HepG2 (cell line): Measurements from ENCODE around the gene EXOC1. TPM values are rescaled to one million over a fixed set of nuclear protein-coding genes. Genes with fewer than 3 reads are reported as not detected.

ENCODE experiments used
- CBFB ChIP-seq: sonication (generic); formaldehyde crosslinking; IDR thresholded peaks from 2 replicates; pipeline ENCODE4 v1.4.0; 2020; ENCODE audit warnings: missing genetic modification reagents
- CERS6 ChIP-seq: sonication (generic); formaldehyde crosslinking; IDR thresholded peaks from 2 replicates; pipeline ENCODE4 v1.5.0; 2020; ENCODE audit warnings: missing genetic modification reagents
- DMAP1 ChIP-seq: IDR thresholded peaks from 2 replicates; pipeline ENCODE4 v1.6.1; 2016
- DRAP1 ChIP-seq: IDR thresholded peaks from 2 replicates; pipeline ENCODE4 v1.6.1; 2016; ENCODE audit warnings: missing genetic modification reagents, missing compliant biosample characterization
- ETS1 ChIP-seq: sonication (generic); formaldehyde crosslinking; IDR thresholded peaks from 2 replicates; pipeline ENCODE4 v1.4.0; 2020; ENCODE audit warnings: missing genetic modification reagents
- HOXA9 ChIP-seq: sonication (generic); formaldehyde crosslinking; IDR thresholded peaks from 2 replicates; pipeline ENCODE4 v1.8.1; 2022; ENCODE audit warnings: missing genetic modification reagents, mild to moderate bottlenecking, moderate library complexity, borderline replicate concordance
- KLF16 ChIP-seq, 2 experiments: sonication (generic) in 1 of 2; formaldehyde crosslinking in 1 of 2; IDR thresholded peaks; 2 replicates each; pipeline versions ENCODE4 v1.6.1 to v1.8.0; 2016 to 2023; ENCODE audit warnings: missing genetic modification reagents in 2 of 2, missing compliant biosample characterization in 1 of 2
- NFKB2 ChIP-seq: sonication (generic); formaldehyde crosslinking; IDR thresholded peaks from 2 replicates; pipeline ENCODE4 v1.4.0; 2020; ENCODE audit warnings: missing genetic modification reagents, borderline replicate concordance
- POLR2AphosphoS5 ChIP-seq: IDR thresholded peaks from 2 replicates; pipeline ENCODE4 v1.6.1; 2012; ENCODE audit warnings: low read depth, low read length
- REL ChIP-seq: sonication (generic); formaldehyde crosslinking; conservative IDR thresholded peaks from 2 replicates; pipeline ENCODE4 v1.8.0; 2022; ENCODE audit warnings: mild to moderate bottlenecking, missing genetic modification reagents, moderate library complexity
- TCF12 ChIP-seq, 2 experiments: fragments of 450-650 bp in 1 of 2; sonication (generic) in 1 of 2; formaldehyde crosslinking in 1 of 2; IDR thresholded peaks; 2 replicates each; pipeline versions ENCODE4 v1.6.1 to v1.8.0; 2017 to 2022; ENCODE audit warnings: antibody characterized with exemption in 1 of 2, mild to moderate bottlenecking in 1 of 2, missing genetic modification reagents in 1 of 2, moderate library complexity in 1 of 2
- THAP7 ChIP-seq: sonication (generic); formaldehyde crosslinking; IDR thresholded peaks from 2 replicates; pipeline ENCODE4 v1.8.1; 2023; ENCODE audit warnings: mild to moderate bottlenecking, missing genetic modification reagents
- ZBTB14 ChIP-seq: sonication (generic); formaldehyde crosslinking; IDR thresholded peaks from 2 replicates; pipeline ENCODE4 v1.4.0; 2020; ENCODE audit warnings: missing genetic modification reagents
- ZBTB37 ChIP-seq: sonication (generic); formaldehyde crosslinking; IDR thresholded peaks from 2 replicates; pipeline ENCODE4 v1.4.0; 2020; ENCODE audit warnings: mild to moderate bottlenecking, missing genetic modification reagents
- ZIK1 ChIP-seq: sonication (generic); formaldehyde crosslinking; IDR thresholded peaks from 2 replicates; pipeline ENCODE4 v1.5.0; 2020; ENCODE audit warnings: mild to moderate bottlenecking, low read depth, missing genetic modification reagents, borderline replicate concordance
- ZNF672 ChIP-seq: sonication (generic); formaldehyde crosslinking; IDR thresholded peaks from 2 replicates; pipeline ENCODE4 v1.8.1; 2022; ENCODE audit warnings: missing genetic modification reagents
- ZNF83 ChIP-seq: sonication (generic); formaldehyde crosslinking; IDR thresholded peaks from 2 replicates; pipeline ENCODE4 v1.4.0; 2020; ENCODE audit warnings: missing genetic modification reagents, mild to moderate bottlenecking, borderline replicate concordance
- polyA plus RNA-seq, 8 experiments: library from polyadenylated mRNA; depleted of rRNA in 3 of 8; stranded (reverse) in 7 of 8; unstranded in 1 of 8; fragments of >200 nt; fragmentation: Illumina TruSeq in 4 of 8; extraction: Trizol in 4 of 8; gene quantifications; 2 replicates each; pipeline versions ENCODE4 v1.2.1 to v1.2.3, GENCODE V29; 2011 to 2016; ENCODE audit warnings: low read depth in 4 of 8, missing spikeins in 1 of 8, mixed read lengths in 1 of 8; ENCODE audit not compliant: insufficient read depth in 1 of 8
- total RNA-seq, 5 experiments: library from RNA; depleted of rRNA; stranded (reverse); fragments of >200 nt; fragmentation: Illumina TruSeq; extraction: Trizol; gene quantifications; 2 replicates each; pipeline ENCODE4 v1.2.3, GENCODE V29; 2016; ENCODE audit warnings: low read depth in 1 of 5
- TF ChIP-seq, protein P1 (sequence below): sonication (generic); formaldehyde crosslinking; IDR thresholded peaks from 2 replicates; pipeline ENCODE4 v1.5.0; 2020; ENCODE audit warnings: missing genetic modification reagents, mild to moderate bottlenecking, borderline replicate concordance
- TF ChIP-seq, protein P2 (sequence below): IDR thresholded peaks from 2 replicates; pipeline ENCODE4 v1.6.1; 2012; ENCODE audit warnings: low read depth, low read length, improper control_type of control experiment

The EXOC1 gene
- total and polyA plus RNA-seq, 2 of the 13 experiments (the other 11 are each of a cell fraction or from before 2014, with no cell fraction given), result 9.1 to 18.4 TPM

DNA sequence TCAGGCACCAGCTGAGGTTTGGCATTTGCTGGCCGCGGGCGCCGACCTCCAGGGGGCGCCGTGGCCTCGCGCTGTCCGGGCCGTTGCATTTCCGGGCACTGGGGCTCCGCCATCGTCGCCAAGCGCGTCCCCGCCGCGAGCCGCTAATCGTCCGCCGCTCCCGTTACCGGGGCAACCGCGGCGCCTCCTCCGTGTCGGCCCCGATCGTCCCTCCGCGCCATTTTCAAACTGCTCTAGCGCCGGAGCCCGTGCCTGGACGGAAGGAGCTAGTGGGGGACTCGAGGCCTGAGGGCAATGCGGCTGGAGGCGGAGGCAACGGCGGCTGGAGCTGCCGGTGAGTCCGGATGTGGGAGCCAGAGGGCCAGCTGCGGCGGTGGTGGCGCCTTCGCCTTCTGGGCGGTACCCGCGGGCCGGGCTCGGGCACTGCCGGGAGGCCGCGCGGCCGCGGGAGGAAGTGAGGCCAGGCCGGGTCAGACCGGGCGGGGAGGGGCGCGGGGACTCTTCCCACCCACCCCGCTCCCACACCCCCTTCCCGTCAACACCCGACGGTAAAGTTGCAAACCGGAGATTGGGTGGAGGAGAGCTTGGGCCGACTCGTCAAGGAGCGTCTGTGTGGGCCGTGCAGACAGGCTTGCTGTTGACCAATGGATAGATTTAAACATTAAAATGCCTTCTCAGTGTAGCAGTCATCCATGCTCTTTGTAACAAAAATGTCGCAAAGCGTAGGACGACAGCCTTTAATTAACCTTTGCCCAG lies 95.5 kb downstream of the EXOC1 start, which contains the start of gene CEP135 (continued):
- TF ChIP-seq ZNF672 (CRISPR knock-in tag), result 0 out of 2 replicates have a peak, but pooled peaks have one; percentile 34
- TF ChIP-seq TCF12 (IDR thresholded peaks at IDR 0.05), result no peak
- peak; percentile 79; the same call in 1 of the 2 replicates for TF ChIP-seq TCF12 (CRISPR knock-in tag; IDR thresholded peaks at IDR 0.05)
- TF ChIP-seq, protein P1, sequence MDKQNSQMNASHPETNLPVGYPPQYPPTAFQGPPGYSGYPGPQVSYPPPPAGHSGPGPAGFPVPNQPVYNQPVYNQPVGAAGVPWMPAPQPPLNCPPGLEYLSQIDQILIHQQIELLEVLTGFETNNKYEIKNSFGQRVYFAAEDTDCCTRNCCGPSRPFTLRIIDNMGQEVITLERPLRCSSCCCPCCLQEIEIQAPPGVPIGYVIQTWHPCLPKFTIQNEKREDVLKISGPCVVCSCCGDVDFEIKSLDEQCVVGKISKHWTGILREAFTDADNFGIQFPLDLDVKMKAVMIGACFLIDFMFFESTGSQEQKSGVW (CRISPR knock-in tag), result no peak
- TF ChIP-seq, protein P2, sequence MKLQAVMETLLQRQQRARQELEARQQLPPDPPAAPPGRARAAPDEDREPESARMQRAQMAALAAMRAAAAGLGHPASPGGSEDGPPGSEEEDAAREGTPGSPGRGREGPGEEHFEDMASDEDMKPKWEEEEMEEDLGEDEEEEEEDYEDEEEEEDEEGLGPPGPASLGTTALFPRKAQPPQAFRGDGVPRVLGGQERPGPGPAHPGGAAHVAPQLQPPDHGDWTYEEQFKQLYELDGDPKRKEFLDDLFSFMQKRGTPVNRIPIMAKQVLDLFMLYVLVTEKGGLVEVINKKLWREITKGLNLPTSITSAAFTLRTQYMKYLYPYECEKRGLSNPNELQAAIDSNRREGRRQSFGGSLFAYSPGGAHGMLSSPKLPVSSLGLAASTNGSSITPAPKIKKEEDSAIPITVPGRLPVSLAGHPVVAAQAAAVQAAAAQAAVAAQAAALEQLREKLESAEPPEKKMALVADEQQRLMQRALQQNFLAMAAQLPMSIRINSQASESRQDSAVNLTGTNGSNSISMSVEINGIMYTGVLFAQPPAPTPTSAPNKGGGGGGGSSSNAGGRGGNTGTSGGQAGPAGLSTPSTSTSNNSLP, result 0 out of 2 replicates have a peak, but pooled peaks have one; percentile 33
- TF ChIP-seq REL, result peak; percentile 94
- TF ChIP-seq ZIK1 (CRISPR knock-in tag), result peak; percentile 84
- TF ChIP-seq HOXA9 (CRISPR knock-in tag), result peak; percentile 77; the same call in 1 of the 2 replicates
- TF ChIP-seq ZBTB14, result peak; percentile 99
- no peak for TF ChIP-seq ETS1 (CRISPR knock-in tag)
- peak; percentile 49; the same call in 1 of the 2 replicates for TF ChIP-seq CBFB (CRISPR knock-in tag)
- TF ChIP-seq ZBTB37 (CRISPR knock-in tag), result no peak
- TF ChIP-seq ZNF83 (CRISPR knock-in tag), result no peak; the same call in 1 of the 2 replicates
- TF ChIP-seq POLR2AphosphoS5, result peak; percentile 44
- TF ChIP-seq THAP7, result no peak
- peak; percentile 97 for TF ChIP-seq NFKB2 (CRISPR knock-in tag)
- TF ChIP-seq DMAP1 (CRISPR knock-in tag), result peak; percentile 87
- TF ChIP-seq KLF16 (CRISPR knock-in tag; IDR thresholded peaks at IDR 0.05), result peak in 1 of 2 experiments; percentile 90; a peak in 2 of 4 replicates
- TF ChIP-seq DRAP1 (CRISPR knock-in tag), result peak; percentile 54; the same call in 1 of the 2 replicates
- no peak for TF ChIP-seq CERS6 (CRISPR knock-in tag)
